GM21526 (cell line): ENCODE data around the gene GPRC6A.
"Not testable (repeated sequence)": the region's sequence is repeated elsewhere in the genome, so short reads cannot be mapped to it uniquely, and the experiment has no call there.

Source experiments
- ATAC-seq: cut with Tn5 transposase; IDR thresholded peaks from one replicate; pipeline ENCODE4 v1.9.1; 2021; ENCODE audit warnings: moderate library complexity; ENCODE audit not compliant: unreplicated experiment, low FRiP score

Gene GPRC6A, protein sequence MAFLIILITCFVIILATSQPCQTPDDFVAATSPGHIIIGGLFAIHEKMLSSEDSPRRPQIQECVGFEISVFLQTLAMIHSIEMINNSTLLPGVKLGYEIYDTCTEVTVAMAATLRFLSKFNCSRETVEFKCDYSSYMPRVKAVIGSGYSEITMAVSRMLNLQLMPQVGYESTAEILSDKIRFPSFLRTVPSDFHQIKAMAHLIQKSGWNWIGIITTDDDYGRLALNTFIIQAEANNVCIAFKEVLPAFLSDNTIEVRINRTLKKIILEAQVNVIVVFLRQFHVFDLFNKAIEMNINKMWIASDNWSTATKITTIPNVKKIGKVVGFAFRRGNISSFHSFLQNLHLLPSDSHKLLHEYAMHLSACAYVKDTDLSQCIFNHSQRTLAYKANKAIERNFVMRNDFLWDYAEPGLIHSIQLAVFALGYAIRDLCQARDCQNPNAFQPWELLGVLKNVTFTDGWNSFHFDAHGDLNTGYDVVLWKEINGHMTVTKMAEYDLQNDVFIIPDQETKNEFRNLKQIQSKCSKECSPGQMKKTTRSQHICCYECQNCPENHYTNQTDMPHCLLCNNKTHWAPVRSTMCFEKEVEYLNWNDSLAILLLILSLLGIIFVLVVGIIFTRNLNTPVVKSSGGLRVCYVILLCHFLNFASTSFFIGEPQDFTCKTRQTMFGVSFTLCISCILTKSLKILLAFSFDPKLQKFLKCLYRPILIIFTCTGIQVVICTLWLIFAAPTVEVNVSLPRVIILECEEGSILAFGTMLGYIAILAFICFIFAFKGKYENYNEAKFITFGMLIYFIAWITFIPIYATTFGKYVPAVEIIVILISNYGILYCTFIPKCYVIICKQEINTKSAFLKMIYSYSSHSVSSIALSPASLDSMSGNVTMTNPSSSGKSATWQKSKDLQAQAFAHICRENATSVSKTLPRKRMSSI

GRCh38 chr6:116828983-116829382 is at the start of gene GPRC6A:
TSS of gene GPRC6A (minus strand) at chr6:116829083. CDS start at chr6:116829013, 70 bp downstream.
- no peak for ATAC-seq

- no peak for ATAC-seq
These were observed 48.9 kb upstream of the GPRC6A start for GRCh38 chr6:116877743-116878142.

- no peak for ATAC-seq
These were observed 48.0 kb upstream of the GPRC6A start, which contains the start of gene RFX6 for GRCh38 chr6:116876635-116877611. TSS of gene RFX6 (plus strand) at chr6:116877242. CDS start at chr6:116877276, 34 bp downstream.

DNA sequence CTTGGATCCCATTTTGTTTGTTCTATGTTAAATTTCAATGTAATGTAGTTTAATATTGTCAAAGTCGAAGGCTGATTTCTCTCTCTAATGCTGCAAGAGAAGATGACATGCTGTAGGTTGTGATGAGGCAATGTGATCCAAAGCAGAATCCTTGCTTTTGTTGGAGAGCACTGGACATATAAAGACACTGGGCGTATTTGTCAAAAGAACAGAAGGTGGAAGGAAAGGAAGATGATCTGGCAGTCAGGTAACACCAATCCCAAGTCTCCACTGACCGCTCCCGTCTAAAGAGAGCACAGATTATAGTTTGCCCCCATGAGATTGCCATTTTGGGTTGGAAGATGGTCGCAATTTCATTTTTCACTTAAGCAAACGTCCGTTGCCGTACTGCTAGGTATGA is 47.2 kb upstream of the GPRC6A start:
- no peak for ATAC-seq

DNA sequence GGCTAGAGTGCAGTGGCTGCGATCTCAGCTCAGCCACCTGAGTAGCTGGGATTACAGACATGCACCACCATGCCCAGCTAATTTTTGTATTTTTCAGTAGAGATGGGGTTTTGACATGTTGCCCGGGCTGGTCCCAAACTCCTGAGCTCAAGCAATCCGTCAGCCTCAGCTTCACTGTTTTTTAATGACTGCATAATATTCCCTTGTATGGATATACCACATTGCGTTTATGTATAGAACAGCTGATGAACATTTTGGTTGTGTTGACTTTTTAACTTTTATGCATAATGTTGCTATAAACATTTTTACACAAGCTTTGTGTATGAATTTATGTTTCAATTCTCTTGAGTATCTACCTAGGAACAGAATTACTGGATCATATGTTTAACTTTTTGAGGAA is 43.9 kb upstream of the GPRC6A start:
- no peak for ATAC-seq

- peak; percentile 64 for ATAC-seq
These were observed 37.5 kb upstream of the GPRC6A start for GRCh38 chr6:116866281-116866871.

DNA sequence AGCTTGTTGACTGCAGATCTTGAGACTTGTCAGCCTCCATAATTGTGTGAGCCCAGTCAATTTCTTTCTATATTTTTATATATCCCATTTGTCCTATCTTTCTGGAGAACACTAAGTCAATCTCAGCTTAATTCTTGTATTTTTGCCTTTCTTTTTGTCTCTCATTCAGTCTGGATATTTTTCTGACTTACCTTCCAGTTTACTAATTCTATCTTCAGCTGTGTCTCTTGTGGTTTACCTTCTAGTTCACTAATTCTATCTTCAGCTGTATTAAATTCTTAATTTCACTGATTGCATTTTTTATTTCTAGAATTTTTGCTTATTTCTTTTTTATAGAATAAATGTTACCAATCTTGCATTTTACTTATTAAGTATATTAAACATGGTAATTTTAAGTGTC is 30.4 kb upstream of the GPRC6A start:
- ATAC-seq, result no peak

DNA sequence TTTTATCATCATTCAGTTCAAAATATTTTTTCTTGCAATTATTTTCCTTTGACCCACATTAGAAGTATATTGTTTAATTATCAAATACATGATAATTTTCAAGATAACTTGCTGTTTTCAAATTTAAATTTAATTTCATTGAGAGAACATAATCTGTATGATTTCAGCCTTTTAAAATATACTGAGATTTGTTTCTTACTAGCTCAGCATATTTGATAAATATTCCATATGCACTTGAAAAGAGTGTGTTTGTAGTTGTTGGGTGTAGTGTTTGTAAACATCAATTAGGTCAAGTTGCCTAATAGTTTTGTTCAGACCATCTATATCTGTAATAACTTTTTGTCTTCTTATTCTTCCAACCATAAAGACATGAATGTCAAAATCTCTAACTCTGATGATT is 29.2 kb upstream of the GPRC6A start:
- ATAC-seq, result no peak

- no peak for ATAC-seq
These were observed 18.3 kb upstream of the GPRC6A start for GRCh38 chr6:116847227-116847626.

GRCh38 chr6:116842459-116842858 is 13.6 kb upstream of the GPRC6A start:
- ATAC-seq, result no peak

GRCh38 chr6:116840091-116840490 is 11.2 kb upstream of the GPRC6A start:
- ATAC-seq, result no peak

DNA sequence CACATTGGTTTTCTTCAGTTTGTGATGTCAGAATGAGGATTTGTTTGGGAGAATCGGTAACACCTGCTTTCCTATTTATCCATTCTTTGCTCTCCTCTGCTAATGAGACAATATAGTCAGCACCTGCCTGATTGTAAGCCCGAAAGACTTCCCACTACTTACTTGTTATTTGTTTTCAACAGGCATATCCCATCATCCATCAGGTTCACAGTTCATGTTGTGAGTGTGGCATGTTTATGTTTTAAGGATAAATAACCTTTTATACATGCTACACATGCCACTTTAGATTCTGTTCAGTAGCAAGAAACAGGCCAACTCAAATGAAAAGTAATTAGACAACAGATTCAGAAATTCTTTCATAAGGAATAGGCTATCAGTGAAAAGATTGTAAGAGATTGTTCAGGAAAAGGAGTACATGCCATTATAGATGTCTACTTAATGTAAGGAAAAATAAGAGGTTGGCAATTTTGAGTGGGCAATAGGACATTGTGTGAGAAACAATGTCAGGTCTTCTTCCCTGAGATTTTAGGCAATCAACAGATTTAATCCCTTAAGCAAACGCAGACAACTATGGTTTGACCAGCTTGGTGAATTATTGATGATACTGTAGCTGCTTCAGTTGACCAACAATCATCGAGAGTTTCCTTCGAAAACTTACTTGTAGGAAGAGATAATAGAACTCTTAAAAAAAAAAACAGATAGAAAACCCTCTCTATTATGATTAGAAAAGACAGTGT is 7.9 kb upstream of the GPRC6A start:
- no peak for ATAC-seq

DNA sequence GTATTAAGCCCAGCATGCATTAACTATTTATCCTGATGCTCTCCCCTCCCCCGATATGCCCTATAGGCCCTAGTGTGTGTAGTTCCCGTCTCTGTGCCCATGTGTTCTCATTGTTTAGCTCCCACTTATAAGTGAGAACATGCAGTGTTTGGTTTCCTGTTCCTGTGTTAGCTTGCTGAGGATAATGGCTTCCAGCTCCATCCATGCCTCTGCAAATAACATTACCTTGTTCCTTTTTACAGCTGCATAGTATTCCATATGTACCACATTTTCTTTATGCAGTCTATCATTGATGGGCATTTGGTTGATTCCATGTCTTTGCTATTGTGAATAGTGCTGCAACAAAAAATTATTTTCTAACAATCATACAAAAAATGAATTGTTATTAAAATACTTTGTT is 5.6 kb upstream of the GPRC6A start:
- not testable (repeated sequence) for ATAC-seq

- no peak for ATAC-seq
These were observed 1.2 kb downstream of the GPRC6A start for GRCh38 chr6:116827561-116828240.

- ATAC-seq, result not testable (repeated sequence)
These were observed 12.5 kb downstream of the GPRC6A start for GRCh38 chr6:116816336-116816735.

- no peak for ATAC-seq
These were observed 16.7 kb downstream of the GPRC6A start for GRCh38 chr6:116812051-116812650.

DNA sequence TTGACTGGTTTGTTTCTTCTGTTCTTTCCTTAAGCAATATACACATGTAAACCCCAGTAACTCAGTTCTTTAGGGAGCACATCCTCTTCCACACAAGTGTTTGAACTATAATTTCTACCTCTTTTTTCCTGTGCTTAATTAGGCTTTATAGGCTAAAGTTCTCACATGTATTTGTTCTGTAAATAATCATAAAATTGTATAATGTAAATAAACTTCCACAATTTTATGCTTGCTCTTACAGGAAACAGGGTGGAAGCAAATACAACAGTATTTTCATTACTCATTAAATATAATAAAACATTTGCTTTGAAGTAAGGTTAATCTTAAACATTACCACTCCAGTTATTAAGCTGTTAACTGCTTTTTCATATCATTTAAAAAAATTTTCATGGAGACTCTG is 26.9 kb downstream of the GPRC6A start:
- ATAC-seq, result no peak

DNA sequence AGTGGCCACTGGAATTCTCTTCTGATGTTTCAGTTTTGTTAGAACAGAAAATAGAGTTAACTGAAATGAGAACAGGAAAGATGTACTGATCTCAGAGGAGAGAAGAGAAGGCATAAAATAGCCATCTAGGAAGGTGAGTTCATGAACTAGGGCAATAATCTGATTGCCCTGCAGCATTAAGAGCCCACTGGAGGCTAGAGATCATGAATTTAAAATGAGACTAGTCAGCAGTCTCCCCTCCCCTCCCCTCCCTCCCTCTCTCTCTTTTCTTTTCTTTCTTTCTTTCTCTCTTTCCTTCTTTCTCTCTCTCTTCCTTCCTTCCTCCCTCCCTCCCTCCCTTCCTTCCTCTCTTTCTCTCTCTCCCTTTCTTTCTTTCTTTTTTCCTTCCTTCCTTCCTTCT is 28.9 kb downstream of the GPRC6A start:
- ATAC-seq, result no peak
